ENCODE data around the gene RPS23.
A peak's percentile ranks its signal among the peaks of the same experiment; 100 is the strongest.

RPS23 gene

GRCh38 chr5:82244151-82244550, 34.0 kb downstream of the RPS23 start:
- no peak for DNase-seq

- DNase-seq = no peak
These were observed 43.3 kb downstream of the RPS23 start for GRCh38 chr5:82234885-82235284.

- peak; percentile 67 for DNase-seq
These were observed 52.5 kb downstream of the RPS23 start for GRCh38 chr5:82225525-82226172.
